ENCODE results near the gene TOMM70. TPM values are rescaled to one million over a fixed set of nuclear protein-coding genes. Genes with fewer than 3 reads are reported as not detected.
"Not testable (repeated sequence)": the region's sequence is repeated elsewhere in the genome, so short reads cannot be mapped to it uniquely, and the experiment has no call there.

TOMM70 gene
- polyA plus RNA-seq, 2 of the 4 experiments (the other 2 are of a cell fraction): 49.3 to 61.8 TPM

- no peak for FAIRE-seq
- H3K4me3 ChIP-seq: no peak overlapping the region
- TF ChIP-seq FOSL2 (IDR thresholded peaks at IDR 0.05) (no peak), FOSL2 (CRISPR knock-in tag; IDR thresholded peaks at IDR 0.05) (no peak), MAZ (IDR thresholded peaks at IDR 0.05; ENCODE audit: borderline replicate concordance, low read depth, low read length) (no peak), MAX (IDR thresholded peaks at IDR 0.05) (no peak), REST (IDR thresholded peaks at IDR 0.05) (no peak), EHF (CRISPR knock-in tag; IDR thresholded peaks at IDR 0.05) (no peak), NR3C1 (IDR thresholded peaks at IDR 0.05) (no peak), POLR2AphosphoS2 (conservative IDR thresholded peaks at IDR 0.05; ENCODE audit: low read length) (no peak)
- ATAC-seq: no peak
- no peak overlapping the region for H3K27ac ChIP-seq
- ChIA-PET POLR2A (no interaction called here), CTCF (interaction anchor here (1.3 to 1.5 kb wide), 2 partner anchors 12 to 41 kb away, joined by 4 read pairs; no protein-coding TSS in a partner anchor)
- DNase-seq (ENCODE audit: low read depth in 1 of 2, low spot score in 1 of 2): no peak
- H3K4me1 ChIP-seq: no peaks in the 10 kb centered on the region
- no peak overlapping the region for H3K4me2 ChIP-seq
- no peaks in the 10 kb centered on the region for H3K9me3 ChIP-seq
- 90% methylated on average over 2 of the region's 2 CpGs for WGBS (ENCODE audit: missing lambda C conversion rate)
Measured at GRCh38 chr3:100358413-100358812, 42.5 kb downstream of the TOMM70 start.

- no peaks in the 10 kb centered on the region; the same call in 2 of the 3 replicates for H3K9me3 ChIP-seq
- no peak overlapping the region for H3K27ac ChIP-seq
- WGBS (ENCODE audit: missing lambda C conversion rate): 98% methylated on average over 3 of the region's 3 CpGs
- CTCF ChIA-PET: interaction anchor here (0.6 to 1.2 kb wide), 5 partner anchors 8 to 1232 kb away, joined by 3 to 4 read pairs (median 3); no protein-coding TSS in a partner anchor
- POLR2A ChIA-PET: no interaction called here
- no peak for TF ChIP-seq POLR2AphosphoS2 (conservative IDR thresholded peaks at IDR 0.05; ENCODE audit: low read length)
- TF ChIP-seq HOXA7 (CRISPR knock-in tag; IDR thresholded peaks at IDR 0.05): no peak
- H3K4me1 ChIP-seq: no peaks in the 10 kb centered on the region
- DNase-seq (ENCODE audit: low read depth in 1 of 2, low spot score in 1 of 2) (no peak), ATAC-seq (no peak), FAIRE-seq (no peak)
- no peak overlapping the region for H3K4me3 ChIP-seq
- H3K4me2 ChIP-seq: no peak overlapping the region
Measured at GRCh38 chr3:100354850-100355249, 46.0 kb downstream of the TOMM70 start.

- no peak for TF ChIP-seq MAZ (IDR thresholded peaks at IDR 0.05; ENCODE audit: borderline replicate concordance, low read depth, low read length)
- TF ChIP-seq CEBPB (IDR thresholded peaks at IDR 0.05): no peak
- TF ChIP-seq USF2 (IDR thresholded peaks at IDR 0.05): no peak
- no peak for TF ChIP-seq SREBF2 (IDR thresholded peaks at IDR 0.05)
- TF ChIP-seq CHD2 (IDR thresholded peaks at IDR 0.05; ENCODE audit: low read length, partially characterized antibody): no peak
- no peak for TF ChIP-seq ZFP36 (IDR thresholded peaks at IDR 0.05; ENCODE audit: borderline replicate concordance, partially characterized antibody)
- H3K27ac ChIP-seq: no peak overlapping the region
- no peak overlapping the region for H3K4me2 ChIP-seq
- CTCF ChIA-PET: no interaction called here
- DNase-seq (ENCODE audit: low read depth in 1 of 2, low spot score in 1 of 2) (no peak), FAIRE-seq (no peak), ATAC-seq (no peak; a peak in 2 of 6 replicates)
- H3K4me1 ChIP-seq: no peaks in the 10 kb centered on the region
- H3K9me3 ChIP-seq: no peaks in the 10 kb centered on the region; the same call in 2 of the 3 replicates
- WGBS (ENCODE audit: missing lambda C conversion rate): 92% methylated on average over 10 of the region's 10 CpGs
- no peak overlapping the region for H3K4me3 ChIP-seq
- POLR2A ChIA-PET: no interaction called here
Measured at GRCh38 chr3:100352296-100353231, 48.3 kb downstream of the TOMM70 start.

- CTCF ChIA-PET; H3K4me1 ChIP-seq; H3K4me3 ChIP-seq; DNase-seq (ENCODE audit: low read depth in 1 of 2, low spot score in 1 of 2); ATAC-seq; H3K9me3 ChIP-seq; H3K4me2 ChIP-seq; H3K27ac ChIP-seq; POLR2A ChIA-PET; FAIRE-seq: not testable (repeated sequence)
- WGBS (ENCODE audit: missing lambda C conversion rate): 85% methylated on average over 2 of the region's 2 CpGs
Measured at GRCh38 chr3:100351770-100352169, 49.1 kb downstream of the TOMM70 start.

Data from A549 (cell line).